ENCODE measurements around the gene SLC6A9.

DNA sequence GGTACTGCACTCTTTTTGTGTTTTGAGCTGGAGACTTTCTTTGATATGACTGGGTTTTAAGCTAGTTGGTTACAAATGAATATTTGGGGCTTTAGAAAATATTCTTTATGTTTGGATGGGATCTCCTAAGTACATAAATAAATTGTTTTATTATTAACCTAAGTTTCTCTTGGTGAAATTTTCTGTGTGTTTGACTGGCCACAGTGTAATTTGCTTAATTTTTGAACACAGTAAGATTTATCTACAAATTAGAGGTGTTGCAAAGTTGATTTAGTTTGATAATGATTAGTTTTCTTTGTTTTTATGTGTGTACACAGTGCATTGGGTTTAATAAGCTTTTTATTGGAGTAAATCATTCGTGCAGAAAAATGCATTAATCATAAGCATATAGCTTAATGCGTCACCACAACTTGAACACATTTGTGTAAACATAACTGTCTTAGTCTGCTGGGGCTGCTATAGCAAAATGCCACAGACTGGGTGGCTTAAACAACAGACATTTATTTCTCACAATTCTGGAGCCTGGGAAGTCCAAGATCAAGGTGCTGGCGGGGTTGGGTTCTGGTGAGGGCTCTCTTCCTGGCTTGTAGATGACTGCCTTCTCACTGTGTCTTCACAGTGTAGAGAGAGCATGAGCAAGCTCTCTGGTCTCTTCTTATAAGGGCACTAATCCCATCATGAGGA, 17.4 kb upstream of the SLC6A9 start:
- TF ChIP-seq, protein P1, sequence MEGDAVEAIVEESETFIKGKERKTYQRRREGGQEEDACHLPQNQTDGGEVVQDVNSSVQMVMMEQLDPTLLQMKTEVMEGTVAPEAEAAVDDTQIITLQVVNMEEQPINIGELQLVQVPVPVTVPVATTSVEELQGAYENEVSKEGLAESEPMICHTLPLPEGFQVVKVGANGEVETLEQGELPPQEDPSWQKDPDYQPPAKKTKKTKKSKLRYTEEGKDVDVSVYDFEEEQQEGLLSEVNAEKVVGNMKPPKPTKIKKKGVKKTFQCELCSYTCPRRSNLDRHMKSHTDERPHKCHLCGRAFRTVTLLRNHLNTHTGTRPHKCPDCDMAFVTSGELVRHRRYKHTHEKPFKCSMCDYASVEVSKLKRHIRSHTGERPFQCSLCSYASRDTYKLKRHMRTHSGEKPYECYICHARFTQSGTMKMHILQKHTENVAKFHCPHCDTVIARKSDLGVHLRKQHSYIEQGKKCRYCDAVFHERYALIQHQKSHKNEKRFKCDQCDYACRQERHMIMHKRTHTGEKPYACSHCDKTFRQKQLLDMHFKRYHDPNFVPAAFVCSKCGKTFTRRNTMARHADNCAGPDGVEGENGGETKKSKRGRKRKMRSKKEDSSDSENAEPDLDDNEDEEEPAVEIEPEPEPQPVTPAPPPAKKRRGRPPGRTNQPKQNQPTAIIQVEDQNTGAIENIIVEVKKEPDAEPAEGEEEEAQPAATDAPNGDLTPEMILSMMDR (IDR thresholded peaks at IDR 0.05; ENCODE audit: low read depth, low read length, missing input control) = no peak
- TF ChIP-seq HNF4A (conservative IDR thresholded peaks at IDR 0.05) (no peak), JUND (IDR thresholded peaks at IDR 0.05) (no peak), YY1 (IDR thresholded peaks at IDR 0.05) (no peak), EGR1 (IDR thresholded peaks at IDR 0.05; ENCODE audit: low read depth in 2 of 2) (no peak), SP1 (IDR thresholded peaks at IDR 0.05) (no peak), TAF1 (conservative IDR thresholded peaks at IDR 0.05) (no peak), RAD21 (IDR thresholded peaks at IDR 0.05) (no peak), RXRA (IDR thresholded peaks at IDR 0.05) (no peak), FOXA1 (IDR thresholded peaks at IDR 0.05) (no peak)
- TF ChIP-seq, protein P2, sequence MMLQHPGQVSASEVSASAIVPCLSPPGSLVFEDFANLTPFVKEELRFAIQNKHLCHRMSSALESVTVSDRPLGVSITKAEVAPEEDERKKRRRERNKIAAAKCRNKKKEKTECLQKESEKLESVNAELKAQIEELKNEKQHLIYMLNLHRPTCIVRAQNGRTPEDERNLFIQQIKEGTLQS (IDR thresholded peaks at IDR 0.05) = no peak
- TF ChIP-seq, protein P3, sequence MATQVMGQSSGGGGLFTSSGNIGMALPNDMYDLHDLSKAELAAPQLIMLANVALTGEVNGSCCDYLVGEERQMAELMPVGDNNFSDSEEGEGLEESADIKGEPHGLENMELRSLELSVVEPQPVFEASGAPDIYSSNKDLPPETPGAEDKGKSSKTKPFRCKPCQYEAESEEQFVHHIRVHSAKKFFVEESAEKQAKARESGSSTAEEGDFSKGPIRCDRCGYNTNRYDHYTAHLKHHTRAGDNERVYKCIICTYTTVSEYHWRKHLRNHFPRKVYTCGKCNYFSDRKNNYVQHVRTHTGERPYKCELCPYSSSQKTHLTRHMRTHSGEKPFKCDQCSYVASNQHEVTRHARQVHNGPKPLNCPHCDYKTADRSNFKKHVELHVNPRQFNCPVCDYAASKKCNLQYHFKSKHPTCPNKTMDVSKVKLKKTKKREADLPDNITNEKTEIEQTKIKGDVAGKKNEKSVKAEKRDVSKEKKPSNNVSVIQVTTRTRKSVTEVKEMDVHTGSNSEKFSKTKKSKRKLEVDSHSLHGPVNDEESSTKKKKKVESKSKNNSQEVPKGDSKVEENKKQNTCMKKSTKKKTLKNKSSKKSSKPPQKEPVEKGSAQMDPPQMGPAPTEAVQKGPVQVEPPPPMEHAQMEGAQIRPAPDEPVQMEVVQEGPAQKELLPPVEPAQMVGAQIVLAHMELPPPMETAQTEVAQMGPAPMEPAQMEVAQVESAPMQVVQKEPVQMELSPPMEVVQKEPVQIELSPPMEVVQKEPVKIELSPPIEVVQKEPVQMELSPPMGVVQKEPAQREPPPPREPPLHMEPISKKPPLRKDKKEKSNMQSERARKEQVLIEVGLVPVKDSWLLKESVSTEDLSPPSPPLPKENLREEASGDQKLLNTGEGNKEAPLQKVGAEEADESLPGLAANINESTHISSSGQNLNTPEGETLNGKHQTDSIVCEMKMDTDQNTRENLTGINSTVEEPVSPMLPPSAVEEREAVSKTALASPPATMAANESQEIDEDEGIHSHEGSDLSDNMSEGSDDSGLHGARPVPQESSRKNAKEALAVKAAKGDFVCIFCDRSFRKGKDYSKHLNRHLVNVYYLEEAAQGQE (IDR thresholded peaks at IDR 0.05) = no peak
- TF ChIP-seq, protein P4, sequence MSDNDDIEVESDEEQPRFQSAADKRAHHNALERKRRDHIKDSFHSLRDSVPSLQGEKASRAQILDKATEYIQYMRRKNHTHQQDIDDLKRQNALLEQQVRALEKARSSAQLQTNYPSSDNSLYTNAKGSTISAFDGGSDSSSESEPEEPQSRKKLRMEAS (IDR thresholded peaks at IDR 0.05) = no peak

All from liver (tissue), 3 donors.